ENCODE results near the gene ADGRG6. TPM values are rescaled to one million over a fixed set of nuclear protein-coding genes. Genes with fewer than 3 reads are reported as not detected.

ADGRG6 gene
- total and polyA plus RNA-seq, 2 of the 8 experiments (the other 6 are each of a cell fraction or from before 2014, with no cell fraction given): 1.1 to 6.2 TPM

- Histone ChIP-seq H2BK12ac (ENCODE audit: low read depth, low read length) (no peak overlapping the region), H4K8ac (ENCODE audit: extremely low read depth, insufficient read depth, low read length) (no peak overlapping the region), H3K4me1 (replicated peaks in 1 of 4; ENCODE audit: control insufficient read depth in 3 of 4, insufficient read depth in 4 of 4, low read length in 3 of 4) (no peaks in the 10 kb centered on the region), H3K4ac (replicated peaks; ENCODE audit: insufficient read length, low read depth, low read length) (no peak overlapping the region), H4K91ac (replicated peaks; ENCODE audit: insufficient read length, low read length) (no peak overlapping the region), H4K5ac (ENCODE audit: insufficient read length, low read depth, low read length) (no peak overlapping the region), H3K36me3 (ENCODE audit: control insufficient read depth in 2 of 4, insufficient read depth in 4 of 4, low read length in 3 of 4) (no peaks in the 10 kb centered on the region), H3K4me3 (ENCODE audit: extremely low read depth in 1 of 4, insufficient read depth in 2 of 4, low read depth in 3 of 4, low read length in 4 of 4) (no peak overlapping the region), H3K79me2 (ENCODE audit: control insufficient read depth in 1 of 2, insufficient read depth in 2 of 2, low read length in 2 of 2) (no peaks in the 10 kb centered on the region), H2AFZ (ENCODE audit: low read length) (no peak overlapping the region), H3K27me3 (replicated peaks in 1 of 4; ENCODE audit: control insufficient read depth in 3 of 4, extremely low read depth in 1 of 4, insufficient read depth in 3 of 4, low read length in 3 of 4) (no peaks in the 10 kb centered on the region), H2AK5ac (ENCODE audit: low read depth, low read length) (no peak overlapping the region), H2BK20ac (ENCODE audit: low read length) (no peak overlapping the region), H3K56ac (replicated peaks; ENCODE audit: insufficient read length, low read depth, low read length) (no peak overlapping the region), H3K4me2 (ENCODE audit: insufficient read depth in 1 of 2, low read depth in 2 of 2, low read length in 2 of 2) (no peak overlapping the region), H3K14ac (ENCODE audit: insufficient read length) (no peak overlapping the region), H2BK5ac (ENCODE audit: low read depth, low read length) (no peak overlapping the region), H3K23me2 (ENCODE audit: low read depth, low read length) (no peaks in the 10 kb centered on the region; the same call in 1 of the 2 replicates), H3K18ac (ENCODE audit: extremely low read depth, low read length) (no peak overlapping the region), H4K20me1 (replicated peaks in 1 of 2; ENCODE audit: control insufficient read depth in 1 of 2, insufficient read depth in 2 of 2, low read length in 2 of 2) (no peaks in the 10 kb centered on the region), H3K79me1 (ENCODE audit: low read depth, low read length) (no peaks in the 10 kb centered on the region), H2BK120ac (replicated peaks; ENCODE audit: low read depth, low read length) (no peak overlapping the region), H3K23ac (ENCODE audit: insufficient read length) (no peak overlapping the region), H3K9me3 (ENCODE audit: insufficient read depth in 2 of 2, low read depth in 1 of 2, low read length in 1 of 2) (no peaks in the 10 kb centered on the region), H3K9ac (replicated peaks in 1 of 4; ENCODE audit: extremely low read depth in 1 of 4, low read depth in 3 of 4, low read length in 3 of 4) (no peak overlapping the region), H2BK15ac (ENCODE audit: low read length) (no peak overlapping the region), H3K27ac (ENCODE audit: low read depth, low read length) (no peak overlapping the region)
- CTCF ChIA-PET (ENCODE audit: partially characterized antibody): interaction anchor here (1.9 kb wide), 1 partner anchor 106 kb away, joined by 5 read pairs; no protein-coding TSS in a partner anchor
- FAIRE-seq (no peak), DNase-seq (ENCODE audit: low read depth in 1 of 2, low spot score in 2 of 2) (no peak)
- 93% methylated on average over 2 of the region's 2 CpGs; no CpG with 5 or more reads in 1 of the 2 experiments for WGBS, 2 experiments (ENCODE audit: extremely low coverage in 1 of 2, insufficient coverage in 1 of 2, insufficient read length in 1 of 2, insufficient replicate concordance in 2 of 2, low coverage in 1 of 2, low lambda C conversion rate in 2 of 2, missing lambda C conversion rate in 1 of 2)
- POLR2A ChIA-PET (ENCODE audit: partially characterized antibody): no interaction called here
- no peak for TF ChIP-seq ZNF274 (IDR thresholded peaks at IDR 0.05; ENCODE audit: borderline replicate concordance, extremely low read depth, low read length)
- no peak for TF ChIP-seq MAFK (IDR thresholded peaks at IDR 0.05; ENCODE audit: low read depth, low read length)
- no peak for TF ChIP-seq TAF1 (IDR thresholded peaks at IDR 0.05; ENCODE audit: low read depth, low read length)
- no peak for TF ChIP-seq RBBP5 (IDR thresholded peaks at IDR 0.05; ENCODE audit: borderline replicate concordance, low read depth, low read length)
- no peak for TF ChIP-seq CHD2 (IDR thresholded peaks at IDR 0.05; ENCODE audit: low read length)
- no peak for TF ChIP-seq RNF2 (IDR thresholded peaks at IDR 0.05; ENCODE audit: borderline replicate concordance, low read depth, low read length, missing control alignments, poor library complexity, severe bottlenecking)
- no peak for TF ChIP-seq SUZ12 (IDR thresholded peaks at IDR 0.05; ENCODE audit: low read length)
- TF ChIP-seq POU5F1 (IDR thresholded peaks at IDR 0.05; ENCODE audit: low read depth, low read length): no peak
- no peak for TF ChIP-seq GABPA (IDR thresholded peaks at IDR 0.05; ENCODE audit: borderline replicate concordance, insufficient read depth, low read length)
- TF ChIP-seq, protein P1, sequence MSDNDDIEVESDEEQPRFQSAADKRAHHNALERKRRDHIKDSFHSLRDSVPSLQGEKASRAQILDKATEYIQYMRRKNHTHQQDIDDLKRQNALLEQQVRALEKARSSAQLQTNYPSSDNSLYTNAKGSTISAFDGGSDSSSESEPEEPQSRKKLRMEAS (IDR thresholded peaks at IDR 0.05): no peak
- no peak for TF ChIP-seq SIN3A (conservative IDR thresholded peaks at IDR 0.05 in 1 of 2, IDR thresholded peaks at IDR 0.05 in 1 of 2; ENCODE audit: low read depth in 1 of 2, low read length in 2 of 2)
- no peak for TF ChIP-seq KDM5A (IDR thresholded peaks at IDR 0.05; ENCODE audit: low read length)
- no peak for TF ChIP-seq TCF12 (IDR thresholded peaks at IDR 0.05; ENCODE audit: low read depth, low read length)
- TF ChIP-seq HDAC6 (IDR thresholded peaks at IDR 0.05; ENCODE audit: low read depth, low read length): no peak
Measured at GRCh38 chr6:142339113-142339512, 37.3 kb downstream of the ADGRG6 start.

Data from H1 (cell line).